22Rv1 (cell line): ENCODE results near the gene CNNM4.
A peak's percentile ranks its signal among the peaks of the same experiment; 100 is the strongest.

ENCODE experiments used
- CTCF ChIP-seq: fragments of 450-650 bp; IDR thresholded peaks from 2 replicates; pipeline ENCODE4 v1.5.1; 2017; ENCODE audit warnings: mild to moderate bottlenecking
- ZFX ChIP-seq: fragments of 450-650 bp; IDR thresholded peaks from 2 replicates; pipeline ENCODE4 v1.6.1; 2017; ENCODE audit warnings: antibody characterized with exemption, borderline replicate concordance

- TF ChIP-seq CTCF (peak; percentile 83), ZFX (no peak)
Observed at GRCh38 chr2:96760986-96761832, 507 bp downstream of the CNNM4 start.
